ENCODE measurements around the gene DKKL1.

GRCh38 chr19:49333811-49334288 lies 29.8 kb upstream of the DKKL1 start:
- TF ChIP-seq, protein P1, sequence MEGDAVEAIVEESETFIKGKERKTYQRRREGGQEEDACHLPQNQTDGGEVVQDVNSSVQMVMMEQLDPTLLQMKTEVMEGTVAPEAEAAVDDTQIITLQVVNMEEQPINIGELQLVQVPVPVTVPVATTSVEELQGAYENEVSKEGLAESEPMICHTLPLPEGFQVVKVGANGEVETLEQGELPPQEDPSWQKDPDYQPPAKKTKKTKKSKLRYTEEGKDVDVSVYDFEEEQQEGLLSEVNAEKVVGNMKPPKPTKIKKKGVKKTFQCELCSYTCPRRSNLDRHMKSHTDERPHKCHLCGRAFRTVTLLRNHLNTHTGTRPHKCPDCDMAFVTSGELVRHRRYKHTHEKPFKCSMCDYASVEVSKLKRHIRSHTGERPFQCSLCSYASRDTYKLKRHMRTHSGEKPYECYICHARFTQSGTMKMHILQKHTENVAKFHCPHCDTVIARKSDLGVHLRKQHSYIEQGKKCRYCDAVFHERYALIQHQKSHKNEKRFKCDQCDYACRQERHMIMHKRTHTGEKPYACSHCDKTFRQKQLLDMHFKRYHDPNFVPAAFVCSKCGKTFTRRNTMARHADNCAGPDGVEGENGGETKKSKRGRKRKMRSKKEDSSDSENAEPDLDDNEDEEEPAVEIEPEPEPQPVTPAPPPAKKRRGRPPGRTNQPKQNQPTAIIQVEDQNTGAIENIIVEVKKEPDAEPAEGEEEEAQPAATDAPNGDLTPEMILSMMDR (IDR thresholded peaks at IDR 0.05; ENCODE audit: borderline replicate concordance, extremely low read depth, low read length, poor library complexity, severe bottlenecking) = no peak
- TF ChIP-seq EZH2 (IDR thresholded peaks at IDR 0.05; ENCODE audit: borderline replicate concordance, low read depth, low read length, severe bottlenecking) = no peak

Data from DND-41 (cell line).